Measurements from ENCODE around the gene BMS1.
"Not testable (repeated sequence)": the region's sequence is repeated elsewhere in the genome, so short reads cannot be mapped to it uniquely, and the experiment has no call there.

DNA sequence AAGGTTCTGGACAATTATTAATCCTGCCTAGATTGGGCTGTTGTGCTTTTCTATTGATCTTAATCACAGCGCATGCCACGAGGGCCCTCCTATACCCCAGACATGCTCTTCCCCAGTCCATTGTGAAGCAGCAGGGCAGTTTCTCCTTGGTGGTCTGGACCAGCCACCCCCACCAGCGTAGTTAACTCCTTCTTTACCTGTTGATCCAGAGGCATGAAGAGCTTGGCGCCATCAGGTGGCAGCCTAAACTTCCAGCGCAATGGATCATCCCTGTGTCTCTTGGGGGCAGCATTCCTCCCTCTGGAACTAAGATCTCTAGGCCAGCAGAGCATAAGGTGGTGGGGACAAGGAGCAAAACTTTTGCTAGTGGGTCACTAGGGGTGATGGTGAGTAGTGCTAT, 62.2 kb downstream of the BMS1 start:
- not testable (repeated sequence) for TF ChIP-seq ELF4, FOXA1 (IDR thresholded peaks at IDR 0.05)

Data from HEK293T (cell line).